CD4-positive, alpha-beta T cell treated with Interleukin-10 for 1 hour (primary cell): ENCODE results near the gene PSMB4.
A peak's percentile ranks its signal among the peaks of the same experiment; 100 is the strongest.

Experiments used
- DNase-seq: peaks from one replicate; pipeline ENCODE4 v3.0.0-alpha.2; 2020

Gene PSMB4

DNA sequence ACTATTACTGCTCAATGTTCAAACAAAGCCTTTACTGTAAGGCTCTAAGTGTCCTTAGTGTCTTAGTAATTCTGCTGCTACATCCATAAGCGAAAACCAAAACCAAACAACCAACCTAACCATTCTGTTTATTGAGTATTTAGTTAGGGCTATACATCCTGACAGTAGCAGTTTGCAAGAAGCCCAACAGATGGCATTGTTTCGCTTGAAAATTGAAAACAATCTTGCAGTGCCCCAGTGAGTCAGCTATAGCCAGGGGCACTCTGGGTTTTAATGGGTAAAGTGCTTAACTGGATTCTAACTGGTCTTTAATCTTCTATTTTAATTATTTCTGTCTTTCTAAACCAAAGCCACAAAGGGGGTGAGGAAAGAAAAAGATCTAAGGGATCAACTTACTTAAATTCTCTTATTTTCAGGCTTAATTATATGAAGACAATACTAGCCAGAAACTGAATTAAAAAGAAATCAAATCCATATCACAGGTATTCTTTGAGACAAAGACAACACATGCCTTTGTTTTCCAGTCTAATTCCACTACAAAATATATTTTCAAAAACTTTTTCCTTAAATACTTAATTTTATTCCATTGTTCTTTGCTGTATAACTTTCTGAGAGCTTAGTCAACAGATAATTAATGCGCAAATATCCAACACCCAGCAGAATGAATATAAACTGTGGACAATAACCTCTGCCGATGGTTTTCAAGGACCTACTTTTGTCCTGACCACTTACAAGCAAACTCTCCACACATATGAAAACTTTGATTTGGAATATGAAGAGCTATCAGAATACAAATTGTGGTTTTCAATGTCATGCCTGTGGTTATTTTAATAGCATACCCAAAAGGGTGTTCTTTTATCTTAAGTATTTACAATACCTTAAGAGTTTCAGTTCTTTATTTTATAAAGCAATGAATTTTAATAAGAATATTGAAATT, 44.7 kb downstream of the PSMB4 start:
- DNase-seq, result peak; percentile 84

- no peak for DNase-seq
These were observed 45.4 kb downstream of the PSMB4 start for GRCh38 chr1:151444783-151445177.

DNA sequence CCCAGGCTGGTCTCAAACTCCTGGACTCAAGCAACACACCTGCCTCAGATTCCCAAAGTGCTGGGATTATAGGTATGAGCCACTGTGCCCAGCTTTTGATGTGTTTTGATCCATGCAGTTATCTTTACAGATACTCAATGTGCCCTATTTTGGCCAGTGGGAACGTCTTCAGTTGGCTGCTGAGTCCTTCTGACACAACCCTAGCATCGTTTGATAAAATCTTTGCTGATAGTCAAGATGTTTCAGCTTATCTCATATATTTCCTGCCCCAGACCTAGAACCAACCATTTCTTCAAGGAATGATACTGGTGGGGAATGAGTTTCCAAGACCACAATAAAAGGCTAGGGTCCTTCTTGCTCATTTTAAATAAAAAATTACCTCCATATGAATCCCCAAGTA, 48.3 kb downstream of the PSMB4 start:
- DNase-seq, result no peak
